HG03520 (cell line): Measurements from ENCODE around the gene RPL13.
"Not testable (repeated sequence)": the region's sequence is repeated elsewhere in the genome, so short reads cannot be mapped to it uniquely, and the experiment has no call there.

Experiments used
- ATAC-seq: cut with Tn5 transposase; IDR thresholded peaks from one replicate; pipeline ENCODE4 v1.9.1; 2021; ENCODE audit warnings: mild to moderate bottlenecking, moderate library complexity; ENCODE audit not compliant: unreplicated experiment

Gene RPL13

DNA sequence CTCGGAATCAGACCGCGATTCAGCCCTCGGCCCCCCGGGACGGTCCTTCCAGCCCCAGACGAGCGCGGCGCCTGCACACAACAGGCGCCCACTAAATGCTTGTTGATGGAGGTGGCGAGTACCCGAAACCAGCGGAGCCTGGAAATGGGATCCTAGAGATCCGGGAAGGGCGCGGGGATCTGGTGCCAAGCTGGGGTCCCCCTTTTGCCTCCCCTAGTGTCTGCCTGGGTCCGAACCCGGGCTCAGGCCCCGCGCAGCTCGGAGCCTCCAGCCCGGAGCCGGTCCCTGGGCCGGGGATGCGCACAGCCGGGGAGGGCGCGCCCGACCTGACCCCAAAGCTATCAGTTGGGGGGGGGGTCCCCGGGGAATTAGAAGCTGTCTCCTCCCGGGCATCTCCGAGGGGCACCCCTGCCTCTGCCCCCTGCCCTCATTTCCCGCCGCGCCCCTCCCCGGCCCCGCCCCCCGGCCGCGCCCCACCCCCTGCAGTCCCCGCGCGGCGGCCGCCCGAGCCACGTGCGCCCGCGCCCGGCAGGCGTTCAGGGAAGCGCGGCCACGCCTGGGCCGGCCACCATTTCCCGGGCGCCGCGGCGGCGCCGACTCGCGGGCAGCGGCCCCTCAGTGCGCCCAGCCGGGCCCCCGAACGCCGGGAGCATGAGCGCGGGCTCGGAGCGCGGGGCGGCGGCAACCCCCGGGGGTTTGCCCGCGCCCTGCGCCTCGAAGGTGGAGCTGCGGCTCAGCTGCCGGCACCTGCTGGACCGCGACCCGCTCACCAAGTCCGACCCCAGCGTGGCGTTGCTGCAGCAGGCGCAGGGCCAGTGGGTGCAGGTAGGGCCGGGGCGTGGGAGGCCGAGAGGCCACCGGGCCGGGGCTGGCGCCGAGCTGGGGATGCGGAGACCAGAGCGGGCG is 15.0 kb downstream of the RPL13 start, which contains the start of gene CPNE7:
TSS of gene CPNE7 (plus strand) at position 512 of the 906 bp plus-strand sequence. CDS start at position 652, 140 bp downstream.
- ATAC-seq = no peak

DNA sequence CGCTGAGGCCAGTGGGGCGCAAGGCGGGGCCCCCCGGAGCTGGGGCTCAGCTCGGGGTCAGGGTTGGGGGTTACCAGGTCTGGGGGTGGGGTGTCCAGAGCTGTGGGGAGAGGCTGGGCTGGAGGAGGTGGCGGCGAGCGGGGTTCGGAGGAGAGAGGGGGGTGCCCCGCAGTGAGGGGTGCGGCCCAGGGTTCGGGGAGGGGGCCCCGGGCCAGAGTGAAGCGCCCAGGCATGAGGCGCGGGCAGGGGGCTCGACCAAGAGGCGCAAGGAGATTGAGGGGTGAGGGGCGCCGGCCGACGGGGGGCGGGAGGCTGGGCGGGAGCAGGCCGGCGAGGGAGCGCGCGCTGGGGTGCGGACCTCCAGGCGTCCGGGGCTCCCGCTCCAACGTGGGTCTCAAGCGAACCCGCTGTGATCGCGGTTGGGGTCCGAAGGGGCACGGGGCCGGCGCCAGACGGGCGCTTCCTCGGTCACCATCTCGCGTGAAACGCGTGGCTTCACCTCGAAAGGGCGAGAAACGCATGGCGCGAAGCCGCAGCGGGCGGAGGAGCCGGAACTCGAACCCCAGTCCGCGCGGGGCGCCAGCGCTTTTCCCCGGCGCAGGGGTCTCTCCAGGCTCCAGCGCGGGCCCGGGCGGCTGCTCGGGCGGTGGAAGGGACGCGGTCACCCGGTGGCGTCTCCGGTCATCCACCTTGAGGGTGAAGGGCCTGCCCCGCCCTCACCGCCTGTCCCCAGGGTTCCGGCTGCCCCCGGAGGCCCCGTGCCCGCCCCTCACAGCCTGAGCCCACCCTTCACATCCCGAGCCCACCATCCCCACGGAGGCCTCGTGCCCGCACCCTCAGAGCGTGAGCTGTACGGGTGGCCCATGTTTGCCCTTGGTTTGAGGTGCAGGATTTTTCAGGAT is 15.9 kb downstream of the RPL13 start:
- no peak for ATAC-seq

DNA sequence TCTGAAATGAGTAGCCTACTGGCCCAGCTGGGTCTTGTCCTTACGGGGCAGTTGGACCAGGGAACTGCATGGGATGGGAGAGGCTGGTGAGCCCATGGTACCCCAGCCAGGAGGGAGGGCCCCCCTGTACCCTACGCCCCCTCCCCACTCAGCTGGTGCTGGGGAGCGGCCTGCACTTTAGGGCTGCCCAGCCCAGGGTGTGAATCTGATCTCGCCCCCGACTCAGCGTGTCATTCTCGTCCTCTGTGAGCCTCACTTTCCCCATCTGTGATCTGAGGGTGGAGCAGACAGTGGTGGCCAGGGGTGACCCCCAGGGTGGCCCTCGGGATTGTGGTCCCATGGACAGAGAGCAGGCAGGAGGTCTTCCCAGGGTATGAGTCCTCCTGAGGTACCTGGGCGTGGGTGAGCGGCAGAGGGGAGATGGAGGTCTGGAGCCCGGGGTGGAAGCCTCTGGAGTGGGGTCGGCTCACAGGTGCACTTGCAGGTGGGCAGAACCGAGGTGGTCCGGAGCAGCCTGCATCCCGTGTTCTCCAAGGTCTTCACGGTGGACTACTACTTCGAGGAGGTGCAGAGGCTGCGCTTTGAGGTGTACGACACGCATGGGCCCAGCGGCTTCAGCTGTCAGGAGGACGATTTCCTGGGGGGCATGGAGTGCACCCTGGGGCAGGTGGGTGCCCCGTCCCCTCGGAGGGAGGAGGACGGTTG is 16.7 kb downstream of the RPL13 start:
- ATAC-seq = no peak

DNA sequence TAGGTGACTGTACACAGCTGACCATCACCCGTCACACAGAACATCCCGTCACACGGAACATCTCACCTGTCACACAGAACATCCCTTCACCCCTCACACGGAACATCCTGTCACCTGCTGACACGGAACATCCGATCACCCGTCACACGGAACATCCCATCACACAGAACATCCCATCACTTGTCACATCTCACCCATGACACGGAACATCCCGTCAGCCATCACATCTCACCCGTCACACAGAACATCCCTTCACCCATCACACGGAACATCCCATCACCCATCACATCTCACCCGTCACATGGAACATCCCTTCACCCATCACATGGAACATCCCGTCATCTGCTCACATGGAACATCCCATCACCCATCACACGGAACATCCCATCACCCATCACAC is 18.9 kb downstream of the RPL13 start:
- no peak for ATAC-seq

DNA sequence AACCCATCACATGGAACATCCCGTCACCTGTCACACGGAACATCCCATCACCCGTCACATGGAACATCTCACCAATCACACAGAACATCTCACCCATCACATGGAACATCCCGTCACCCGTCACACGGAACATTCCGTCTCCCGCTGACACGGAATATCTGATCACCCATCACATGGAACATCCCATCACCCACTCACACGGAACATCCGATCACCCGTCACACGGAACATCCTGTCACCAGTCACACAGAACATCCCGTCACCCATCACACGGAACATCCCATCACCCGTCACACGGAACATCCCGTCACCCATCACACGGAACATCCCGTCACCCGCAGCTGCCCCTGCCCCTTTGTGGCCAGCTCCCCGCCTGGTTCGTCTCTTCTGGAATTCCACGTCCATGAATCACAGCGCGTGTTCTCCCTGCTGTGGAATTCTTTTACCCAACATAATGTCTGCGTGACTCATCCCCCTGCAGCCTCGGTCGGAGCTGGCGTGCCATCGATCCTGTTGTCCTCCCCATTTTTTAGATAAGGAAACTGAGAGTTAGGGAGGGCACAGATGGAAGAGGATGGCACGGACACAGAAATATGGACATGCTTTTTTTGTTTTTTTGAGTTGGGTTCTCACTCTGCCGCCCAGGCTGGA is 20.7 kb downstream of the RPL13 start:
- ATAC-seq = no peak

DNA sequence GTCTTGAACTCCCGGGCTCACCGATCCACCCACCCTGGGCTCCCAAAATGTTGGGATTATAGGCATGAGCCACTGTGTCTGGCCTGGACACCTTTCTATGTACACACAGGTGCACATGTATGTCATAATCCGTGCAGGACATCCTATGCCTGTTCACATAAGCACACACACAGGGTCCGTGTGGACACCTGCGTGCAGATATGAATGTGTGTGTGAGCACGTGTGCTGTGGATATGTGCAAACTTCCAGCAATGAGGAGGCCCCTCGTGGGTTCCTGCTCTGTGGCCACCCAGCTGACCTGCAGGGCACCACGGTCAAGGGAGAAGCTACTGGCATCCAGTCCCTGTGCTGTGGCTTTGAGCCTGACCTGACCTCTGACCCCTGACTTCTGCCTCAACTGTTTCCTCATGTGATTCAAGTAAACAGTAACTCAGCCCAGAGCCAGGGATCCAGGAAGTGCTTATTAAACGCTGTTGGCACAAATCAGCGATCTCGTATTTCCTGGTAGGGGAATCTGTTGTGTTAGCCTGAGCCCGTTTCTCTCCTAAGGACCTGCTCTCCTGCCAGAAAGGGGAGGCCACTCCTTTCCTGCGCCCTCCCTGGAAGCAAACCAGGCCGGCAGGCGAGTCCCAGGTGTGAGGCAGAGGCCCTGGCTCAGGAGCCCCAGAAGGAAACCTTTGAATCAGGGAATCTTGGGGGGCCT is 21.5 kb downstream of the RPL13 start:
- ATAC-seq = no peak

DNA sequence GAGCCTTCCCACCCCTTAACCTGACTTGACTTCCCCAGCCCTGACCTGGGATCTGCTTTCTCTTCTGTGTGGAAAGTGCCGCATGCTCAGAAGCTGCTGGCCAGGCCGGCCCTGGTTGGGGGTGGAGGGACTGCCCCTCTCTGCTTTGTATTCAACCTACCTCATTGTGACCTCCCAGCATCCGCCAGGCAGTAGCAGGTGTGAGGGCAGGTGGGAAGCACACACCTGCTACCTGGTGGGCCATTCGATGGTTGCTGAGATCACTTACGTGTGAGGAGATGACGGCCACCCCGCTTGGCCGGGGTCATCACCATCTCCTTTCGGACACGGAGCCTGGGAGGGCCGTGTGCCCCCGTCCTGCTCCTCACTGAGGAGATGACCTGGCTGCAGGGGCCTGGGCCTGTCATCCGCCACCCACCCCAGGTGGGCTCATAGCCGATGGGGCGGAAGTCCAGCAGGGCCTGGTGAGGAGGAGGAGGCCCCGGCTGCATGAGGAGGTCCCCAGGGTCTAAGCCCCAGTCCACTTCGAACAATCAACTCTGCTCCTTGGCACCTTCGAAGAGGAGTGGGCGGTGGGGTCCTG is 22.2 kb downstream of the RPL13 start:
- ATAC-seq = no peak

DNA sequence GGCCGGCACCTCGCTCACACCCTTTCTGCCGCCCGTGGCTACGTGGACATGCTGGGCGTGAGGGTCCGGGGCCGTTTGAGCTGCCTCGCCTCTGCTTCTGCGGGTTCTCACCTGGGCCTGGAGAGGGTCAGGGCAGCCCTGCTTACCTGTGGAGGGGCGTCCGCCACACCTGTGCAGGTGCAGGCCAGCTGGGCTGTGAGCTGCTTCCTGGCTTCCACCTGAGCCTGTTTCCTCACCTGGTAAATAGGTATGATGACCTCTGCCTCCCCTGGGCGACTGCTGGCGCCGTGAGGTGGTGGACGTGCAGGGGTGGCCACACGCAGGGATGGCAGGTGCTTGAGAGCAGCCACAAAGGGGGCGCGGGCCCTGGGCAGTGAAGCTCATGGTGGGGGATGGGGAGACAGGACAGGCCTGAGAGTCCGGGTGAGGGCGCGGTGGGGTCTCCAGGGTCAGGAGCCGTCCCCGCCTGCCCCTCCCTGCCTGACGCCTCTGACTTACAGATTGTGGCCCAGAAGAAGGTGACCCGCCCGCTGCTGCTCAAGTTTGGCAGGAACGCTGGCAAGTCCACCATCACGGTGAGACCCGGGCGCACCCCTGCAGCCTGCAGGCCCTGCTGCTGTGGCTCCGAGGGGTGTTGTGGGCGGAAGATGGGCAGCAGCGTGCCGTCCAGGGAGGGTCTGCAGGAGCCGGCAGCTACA is 22.9 kb downstream of the RPL13 start:
- no peak for ATAC-seq

DNA sequence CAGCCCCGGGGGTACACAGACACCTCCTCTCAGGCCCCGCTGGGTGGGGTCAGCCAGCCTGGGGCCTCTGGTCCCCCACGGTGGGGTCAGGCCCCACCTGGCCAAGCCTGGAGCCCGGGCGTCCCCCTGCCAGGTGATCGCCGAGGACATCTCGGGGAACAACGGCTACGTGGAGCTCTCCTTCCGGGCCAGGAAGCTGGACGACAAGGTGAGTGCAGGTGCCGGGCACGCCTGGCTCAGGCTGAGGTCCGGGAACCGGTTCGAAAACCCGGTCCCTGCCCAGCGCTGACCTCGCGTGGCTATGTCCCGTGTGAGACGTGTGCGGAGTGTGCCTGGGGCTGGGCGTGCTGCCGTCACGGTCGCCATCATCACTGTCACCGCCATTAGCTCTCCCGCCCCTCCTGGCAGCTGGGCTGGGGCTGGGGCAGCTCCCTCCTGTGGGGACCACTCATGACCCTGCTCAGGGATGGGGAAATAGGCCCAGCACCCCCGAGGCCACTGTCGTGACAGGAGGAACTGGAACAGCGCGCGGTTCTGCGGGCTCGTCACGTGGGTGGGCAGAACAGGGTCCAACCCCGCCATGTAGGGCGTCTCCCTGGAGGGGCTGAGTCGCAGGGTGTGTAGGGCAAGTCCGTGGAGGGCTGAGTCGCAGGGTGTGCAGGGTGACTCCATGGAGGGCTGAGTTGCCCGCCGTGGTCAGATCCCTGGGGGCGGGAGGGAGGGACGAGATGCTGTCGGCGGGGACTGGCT is 23.6 kb downstream of the RPL13 start:
- ATAC-seq = no peak

DNA sequence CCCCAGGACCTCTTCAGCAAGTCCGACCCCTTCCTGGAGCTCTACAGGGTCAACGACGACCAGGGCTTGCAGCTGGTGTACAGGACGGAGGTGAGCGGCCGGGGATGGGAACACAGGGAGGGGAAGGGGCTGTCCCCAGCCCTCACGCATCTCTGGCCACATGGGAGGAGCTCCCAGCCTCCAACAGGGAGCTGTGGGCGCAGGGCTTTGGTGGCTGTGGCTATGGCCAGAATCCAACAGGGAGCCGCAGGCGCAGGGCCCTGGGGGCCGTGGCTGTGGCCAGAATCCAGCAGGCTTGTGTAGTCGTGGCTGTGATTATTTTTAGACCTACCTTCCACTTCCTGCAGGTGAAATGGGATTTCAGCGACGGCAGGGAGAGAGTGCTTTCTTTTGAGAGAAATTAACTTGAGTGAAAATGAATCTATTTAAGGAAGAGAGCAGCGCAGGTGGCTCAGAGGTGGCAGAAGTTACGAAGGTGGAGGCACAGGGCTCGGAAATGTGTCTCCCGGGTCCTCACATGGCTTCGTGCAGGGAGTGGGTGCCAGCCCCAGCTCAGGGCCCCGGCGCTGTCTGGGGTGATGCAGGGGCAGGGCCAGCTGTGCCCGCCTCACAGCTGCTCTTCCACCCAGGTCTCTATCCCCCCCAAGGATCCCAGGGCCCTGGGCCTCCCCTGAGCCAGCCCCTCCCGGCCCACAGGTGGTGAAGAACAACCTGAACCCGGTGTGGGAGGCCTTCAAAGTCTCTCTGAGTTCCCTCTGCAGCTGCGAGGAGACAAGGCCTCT is 24.5 kb downstream of the RPL13 start:
- no peak for ATAC-seq

DNA sequence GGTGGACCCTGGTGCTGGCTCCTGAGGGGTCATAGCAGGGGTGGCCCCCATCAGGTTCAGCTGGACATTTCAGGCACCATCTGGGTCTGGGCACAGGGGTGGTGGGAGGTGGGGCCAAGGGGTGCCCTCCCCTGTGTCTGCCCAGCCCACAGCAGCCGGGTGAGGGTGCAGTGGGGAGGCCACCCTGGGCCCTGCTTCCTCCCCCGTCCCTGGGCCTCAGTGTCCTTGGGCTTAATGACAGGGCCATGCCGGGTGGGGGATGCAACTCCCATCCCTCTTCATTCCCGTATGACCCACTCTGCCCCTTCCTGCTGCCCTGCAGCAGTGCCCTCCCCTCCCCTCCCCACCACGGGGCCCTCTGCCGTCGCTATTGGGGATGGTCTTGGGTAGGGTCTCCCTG is 25.7 kb downstream of the RPL13 start:
- no peak for ATAC-seq

DNA sequence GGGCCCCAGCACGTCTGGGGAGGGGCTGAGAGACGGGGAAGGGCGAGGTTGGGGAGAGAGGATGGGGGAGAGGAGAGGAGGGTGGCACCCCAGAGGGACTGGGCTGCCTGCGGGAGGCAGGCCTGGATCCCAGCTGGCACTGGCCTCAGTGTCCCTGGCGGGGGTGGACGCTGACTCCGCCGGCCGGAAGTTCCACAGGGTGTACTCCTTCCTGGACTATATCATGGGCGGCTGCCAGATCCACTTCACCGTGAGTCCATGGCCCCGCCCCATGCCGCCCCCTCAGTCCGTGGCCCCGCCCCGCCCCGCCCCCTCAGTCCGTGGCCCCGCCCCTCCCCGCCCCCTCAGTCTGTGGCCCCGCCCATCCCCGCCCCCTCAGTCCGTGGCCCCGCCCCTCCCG is 26.4 kb downstream of the RPL13 start:
- ATAC-seq = no peak

DNA sequence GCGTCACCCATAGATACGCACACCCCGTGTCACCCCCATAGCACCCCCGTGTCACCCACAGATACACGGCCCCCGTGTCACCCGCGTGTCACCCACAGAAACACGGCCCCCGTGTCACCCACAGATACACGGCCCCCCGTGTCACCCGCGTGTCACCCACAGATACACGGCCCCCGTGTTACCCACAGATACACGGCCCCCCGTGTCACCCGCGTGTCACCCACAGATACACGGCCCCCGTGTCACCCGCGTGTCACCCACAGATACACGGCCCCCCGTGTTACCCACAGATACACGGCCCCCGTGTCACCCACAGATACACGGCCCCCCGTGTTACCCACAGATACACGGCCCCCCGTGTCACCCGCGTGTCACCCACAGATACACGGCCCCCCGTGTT is 27.2 kb downstream of the RPL13 start:
- ATAC-seq = not testable (repeated sequence)

DNA sequence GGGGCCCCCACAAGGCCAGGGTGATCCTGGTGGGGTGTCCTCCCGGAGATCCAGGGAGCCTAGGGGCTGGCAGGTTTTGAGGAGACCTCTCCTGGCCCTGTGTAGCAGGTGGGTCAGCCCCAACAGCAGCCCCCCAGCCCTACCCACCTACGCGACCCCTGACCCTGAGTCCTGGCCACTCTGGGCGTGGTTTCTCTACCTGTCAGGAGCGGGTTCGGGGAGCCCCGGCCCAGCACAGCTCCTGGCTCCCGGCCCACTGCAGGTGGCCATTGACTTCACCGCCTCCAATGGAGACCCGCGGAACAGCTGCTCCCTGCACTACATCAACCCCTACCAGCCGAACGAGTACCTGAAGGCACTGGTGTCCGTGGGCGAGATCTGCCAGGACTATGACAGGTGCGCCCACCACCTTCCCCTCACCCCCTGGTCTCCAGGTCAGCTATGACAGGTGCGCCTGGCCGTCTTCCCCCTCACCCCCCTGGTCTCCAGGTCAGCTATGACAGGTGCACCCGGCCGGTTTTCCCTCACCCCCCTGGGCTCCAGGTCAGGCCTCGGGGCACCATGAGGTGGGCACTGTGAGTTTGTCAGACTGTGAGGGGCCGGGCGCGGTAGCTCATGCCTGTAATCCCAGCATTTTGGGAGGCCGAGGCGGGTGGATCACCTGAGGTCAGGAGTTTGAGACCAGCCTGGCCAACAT is 28.1 kb downstream of the RPL13 start:
- ATAC-seq = no peak

DNA sequence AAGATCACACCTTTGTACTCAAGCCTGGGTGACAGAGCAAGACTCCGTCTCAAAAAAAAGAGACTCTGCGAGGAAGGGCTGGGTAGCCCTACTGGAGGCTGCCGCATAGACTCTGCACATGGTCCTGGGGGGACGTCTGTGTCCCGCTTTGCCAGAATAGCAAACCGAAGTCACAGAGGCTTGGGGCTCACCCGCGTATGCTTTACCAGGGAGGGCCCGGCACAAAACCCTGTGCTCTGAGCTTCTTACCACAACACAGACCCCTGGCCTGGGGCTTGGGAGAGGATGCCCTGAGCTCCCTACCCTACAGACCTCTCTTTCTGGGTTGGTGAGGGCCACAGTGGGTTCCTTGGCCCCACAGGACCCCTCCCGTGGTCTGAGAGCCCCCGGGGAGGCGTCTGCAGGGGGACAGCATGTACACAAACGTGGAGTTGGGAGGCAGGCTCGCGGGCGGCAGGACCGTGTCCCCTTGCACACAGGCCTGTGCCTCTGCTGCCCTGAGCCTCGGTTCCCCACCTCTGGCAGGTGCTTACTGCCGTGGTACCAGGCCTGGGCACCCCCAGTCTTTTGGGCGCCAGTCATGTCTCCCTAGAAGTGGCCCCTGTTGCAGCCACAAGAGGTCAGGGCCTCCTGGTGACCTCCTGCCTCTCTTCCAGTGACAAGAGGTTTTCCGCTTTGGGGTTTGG is 28.9 kb downstream of the RPL13 start:
- no peak for ATAC-seq

DNA sequence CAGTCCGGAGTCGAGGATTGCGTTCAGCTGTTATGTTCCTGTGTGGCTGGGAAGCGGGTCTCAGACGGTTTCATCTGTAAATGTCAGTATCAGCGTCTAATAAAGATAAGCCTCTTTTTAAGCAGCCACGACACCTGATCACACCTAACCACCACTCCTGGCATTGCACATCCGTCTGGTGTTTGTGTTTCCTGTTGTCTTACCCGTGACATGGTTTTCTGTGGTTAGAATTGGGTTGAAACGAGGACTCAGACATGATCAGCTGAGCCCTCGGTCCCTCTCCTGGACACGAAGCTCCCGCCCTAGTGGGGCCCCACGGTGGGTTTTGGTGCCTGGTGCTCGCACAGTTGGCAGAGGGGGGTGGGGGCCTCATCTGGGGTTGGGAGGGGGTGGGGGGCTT is 33.4 kb downstream of the RPL13 start:
- no peak for ATAC-seq
